ENCODE data around the gene ITPK1. TPM values are rescaled to one million over a fixed set of nuclear protein-coding genes. Genes with fewer than 3 reads are reported as not detected.

ITPK1 gene
- total RNA-seq, 2 experiments from 2014 or later = 17.8 to 34.7 TPM

GRCh38 chr14:92955381-92955780 is 160.3 kb downstream of the ITPK1 start:
- no peaks in the 10 kb centered on the region for H3K9me2 ChIP-seq (ENCODE audit: insufficient read depth, low read length)
- H3K4me1 ChIP-seq (ENCODE audit: insufficient read depth, low read length, poor library complexity, severe bottlenecking) = peaks cover 4% of the 10 kb centered on the region
- POLR2A ChIA-PET = interaction anchor here (1.1 kb wide), 1 partner anchor 8 kb away, joined by 4 read pairs; no protein-coding TSS in a partner anchor
- no peak overlapping the region for H3K4me2 ChIP-seq (ENCODE audit: low read length)
- no peak overlapping the region for H3K4me3 ChIP-seq (ENCODE audit: low read depth, low read length, poor library complexity, severe bottlenecking)
- no peaks in the 10 kb centered on the region for H3K9me3 ChIP-seq (ENCODE audit: low read length)
- intact Hi-C loops (cut with micrococcal nuclease; ENCODE audit: unreplicated experiment) = no loop called here
- BruUV-seq (replicated peaks) = no TSS peak
- H2AFZ ChIP-seq (ENCODE audit: low read length) = no peak overlapping the region
- H4K20me1 ChIP-seq (ENCODE audit: insufficient read depth, low read length) = no peaks in the 10 kb centered on the region
- no peaks in the 10 kb centered on the region for H3K79me2 ChIP-seq (ENCODE audit: insufficient read depth, low read depth, low read length)
- H3K27ac ChIP-seq (ENCODE audit: low read depth, low read length, poor library complexity, severe bottlenecking) = no peak overlapping the region
- H3K36me3 ChIP-seq (ENCODE audit: insufficient read depth, low read length) = no peaks in the 10 kb centered on the region
- CTCF ChIA-PET (ENCODE audit: unreplicated experiment) = interaction anchor here (0.8 kb wide), 1 partner anchor 26 kb away, joined by 3 read pairs; no protein-coding TSS in a partner anchor
- no peak for DNase-seq (ENCODE audit: low spot score)
- TF ChIP-seq CTCF (conservative IDR thresholded peaks at IDR 0.05; ENCODE audit: low read length) = no peak
- no peak for TF ChIP-seq EZH2phosphoT487 (IDR thresholded peaks at IDR 0.05; ENCODE audit: borderline replicate concordance, low read depth, low read length)

- H4K20me1 ChIP-seq (ENCODE audit: insufficient read depth, low read length) = no peaks in the 10 kb centered on the region
- H3K9me2 ChIP-seq (ENCODE audit: insufficient read depth, low read length) = no peaks in the 10 kb centered on the region
- H3K4me2 ChIP-seq (ENCODE audit: low read length) = no peak overlapping the region
- CTCF ChIA-PET (ENCODE audit: unreplicated experiment) = interaction anchor here (0.6 kb wide), 1 partner anchor 68 kb away, joined by 3 read pairs; no protein-coding TSS in a partner anchor
- intact Hi-C loops (cut with micrococcal nuclease; ENCODE audit: unreplicated experiment) = loop anchor here (5.0 kb wide), 1 partner anchor 267 kb away; no protein-coding TSS in a partner anchor
- H3K27ac ChIP-seq (ENCODE audit: low read depth, low read length, poor library complexity, severe bottlenecking) = no peak overlapping the region
- H3K4me3 ChIP-seq (ENCODE audit: low read depth, low read length, poor library complexity, severe bottlenecking) = no peak overlapping the region
- no peaks in the 10 kb centered on the region for H3K79me2 ChIP-seq (ENCODE audit: insufficient read depth, low read depth, low read length)
- H2AFZ ChIP-seq (ENCODE audit: low read length) = no peak overlapping the region
- peaks cover 4% of the 10 kb centered on the region for H3K4me1 ChIP-seq (ENCODE audit: insufficient read depth, low read length, poor library complexity, severe bottlenecking)
- TF ChIP-seq CTCF (conservative IDR thresholded peaks at IDR 0.05; ENCODE audit: low read length) = no peak
- no peak for TF ChIP-seq EZH2phosphoT487 (IDR thresholded peaks at IDR 0.05; ENCODE audit: borderline replicate concordance, low read depth, low read length)
- H3K36me3 ChIP-seq (ENCODE audit: insufficient read depth, low read length) = no peaks in the 10 kb centered on the region
- POLR2A ChIA-PET = no interaction called here
- no peak for DNase-seq (ENCODE audit: low spot score)
- no peaks in the 10 kb centered on the region for H3K9me3 ChIP-seq (ENCODE audit: low read length)
- no TSS peak for BruUV-seq (replicated peaks)
Measured at GRCh38 chr14:92954933-92955332, 160.8 kb downstream of the ITPK1 start.

GRCh38 chr14:92953526-92953925 is 162.2 kb downstream of the ITPK1 start:
- no peak for DNase-seq (ENCODE audit: low spot score)
- Histone ChIP-seq H2AFZ (ENCODE audit: low read length) (no peak overlapping the region), H3K4me3 (ENCODE audit: low read depth, low read length, poor library complexity, severe bottlenecking) (no peak overlapping the region), H3K4me1 (ENCODE audit: insufficient read depth, low read length, poor library complexity, severe bottlenecking) (peaks cover 4% of the 10 kb centered on the region), H3K9me2 (ENCODE audit: insufficient read depth, low read length) (no peaks in the 10 kb centered on the region), H4K20me1 (ENCODE audit: insufficient read depth, low read length) (no peaks in the 10 kb centered on the region), H3K79me2 (ENCODE audit: insufficient read depth, low read depth, low read length) (no peaks in the 10 kb centered on the region), H3K36me3 (ENCODE audit: insufficient read depth, low read length) (no peaks in the 10 kb centered on the region), H3K27ac (ENCODE audit: low read depth, low read length, poor library complexity, severe bottlenecking) (no peak overlapping the region), H3K4me2 (ENCODE audit: low read length) (no peak overlapping the region), H3K9me3 (ENCODE audit: low read length) (no peaks in the 10 kb centered on the region)
- ChIA-PET POLR2A (interaction anchor here (1.0 kb wide), 1 partner anchor 128 kb away, joined by 3 read pairs; no protein-coding TSS in a partner anchor), CTCF (ENCODE audit: unreplicated experiment) (no interaction called here)
- TF ChIP-seq EZH2phosphoT487 (IDR thresholded peaks at IDR 0.05; ENCODE audit: borderline replicate concordance, low read depth, low read length) = no peak
- TF ChIP-seq CTCF (conservative IDR thresholded peaks at IDR 0.05; ENCODE audit: low read length) = no peak
- no TSS peak for BruUV-seq (replicated peaks)
- intact Hi-C loops (cut with micrococcal nuclease; ENCODE audit: unreplicated experiment) = loop anchor here (5.0 kb wide), 1 partner anchor 269 kb away; no protein-coding TSS in a partner anchor

Measured in OCI-LY7 (cell line).